ENCODE measurements around the gene TRAF3. TPM values are rescaled to one million over a fixed set of nuclear protein-coding genes. Genes with fewer than 3 reads are reported as not detected.
A peak's percentile ranks its signal among the peaks of the same experiment; 100 is the strongest.

TRAF3 gene
- total and polyA plus RNA-seq, 12 donors: 2.3 to 15.6 (median 10.2) TPM

- Histone ChIP-seq H3K36me3 (peaks cover 0 to 64% (median 4%) of the 10 kb centered on the region in 9 donors), H3K4me3 (no peak overlapping the region), H3K4me1 (no peaks in the 10 kb centered on the region), H3K9me3 (no peaks in the 10 kb centered on the region), H3K27me3 (no peaks in the 10 kb centered on the region), H3K27ac (no peak overlapping the region)
- no peak for TF ChIP-seq CTCF (IDR thresholded peaks at IDR 0.05)
- WGBS, 2 donors: 95 to 96% methylated on average over 32 to 33 of the region's 33 CpGs
- intact Hi-C loops (cut with DNase I): no loop called here
- ATAC-seq (no peak), DNase-seq (no peak)
Measured at GRCh38 chr14:102907303-102907844, 130.1 kb downstream of the TRAF3 start.

- Histone ChIP-seq H3K27ac (no peak overlapping the region), H3K9me3 (no peaks in the 10 kb centered on the region), H3K4me3 (no peak overlapping the region), H3K36me3 (peaks cover 0 to 57% (median 4%) of the 10 kb centered on the region in 9 donors), H3K4me1 (no peaks in the 10 kb centered on the region), H3K27me3 (no peaks in the 10 kb centered on the region)
- ATAC-seq (no peak), DNase-seq (no peak)
- 96% methylated on average over 23 of the region's 23 CpGs for WGBS, 2 donors
- intact Hi-C loops (cut with DNase I): no loop called here
- TF ChIP-seq CTCF (IDR thresholded peaks at IDR 0.05): no peak
Measured at GRCh38 chr14:102907980-102908730, 130.9 kb downstream of the TRAF3 start.

- H3K27ac ChIP-seq: no peak overlapping the region
- intact Hi-C loops (cut with DNase I): no loop called here
- no peaks in the 10 kb centered on the region for H3K27me3 ChIP-seq
- no peak overlapping the region for H3K4me3 ChIP-seq
- ATAC-seq (peak in 1 of 8 donors; percentile 15), DNase-seq (no peak)
- H3K9me3 ChIP-seq: no peaks in the 10 kb centered on the region
- H3K4me1 ChIP-seq: no peaks in the 10 kb centered on the region
- no peak for TF ChIP-seq CTCF (IDR thresholded peaks at IDR 0.05)
- WGBS, 2 donors: 95% methylated on average over 29 of the region's 29 CpGs
- peaks cover 0 to 49% (median 0%) of the 10 kb centered on the region in 9 donors for H3K36me3 ChIP-seq
Measured at GRCh38 chr14:102908766-102909455, 131.7 kb downstream of the TRAF3 start.

- Histone ChIP-seq H3K27me3 (no peaks in the 10 kb centered on the region), H3K4me3 (no peak overlapping the region), H3K4me1 (no peaks in the 10 kb centered on the region), H3K27ac (no peak overlapping the region), H3K36me3 (peaks cover 0 to 45% (median 0%) of the 10 kb centered on the region in 9 donors), H3K9me3 (no peaks in the 10 kb centered on the region)
- TF ChIP-seq CTCF (IDR thresholded peaks at IDR 0.05): no peak
- DNase-seq (no peak), ATAC-seq (no peak)
- intact Hi-C loops (cut with DNase I): no loop called here
- 81 to 94% methylated on average over 10 of the region's 10 CpGs for WGBS, 2 donors
Measured at GRCh38 chr14:102909462-102909861, 132.2 kb downstream of the TRAF3 start.
